ENCODE data around the gene P3R3URF.
A peak's percentile ranks its signal among the peaks of the same experiment; 100 is the strongest.

Gene P3R3URF

DNA sequence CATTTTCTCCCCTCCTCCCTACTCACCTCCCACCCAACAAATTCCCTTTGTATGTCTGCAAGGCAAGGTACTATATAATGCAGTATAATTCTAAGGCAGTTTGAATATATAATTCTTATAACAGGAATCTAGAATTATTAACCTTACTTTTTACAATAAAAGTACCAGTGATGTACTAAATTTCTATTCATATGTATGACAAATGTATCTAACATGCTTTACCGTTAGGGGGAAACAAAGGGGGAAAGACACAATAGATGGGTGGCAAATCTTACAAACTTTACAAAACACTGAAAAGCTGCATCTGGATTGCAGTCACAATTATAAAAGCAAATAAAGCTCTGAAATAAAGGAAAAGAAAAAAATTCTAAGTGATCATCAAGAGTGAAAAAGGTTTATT, 46.2 kb downstream of the P3R3URF start:
- no peaks in the 10 kb centered on the region for H3K27me3 ChIP-seq (ENCODE audit: low read depth, low read length)
- H3K27ac ChIP-seq (ENCODE audit: low read length): no peak overlapping the region
- H3K9me3 ChIP-seq (ENCODE audit: control insufficient read depth in 1 of 2, low read length in 2 of 2): no peaks in the 10 kb centered on the region
- H3K36me3 ChIP-seq (ENCODE audit: control insufficient read depth in 1 of 2, insufficient read depth in 2 of 2, low read length in 2 of 2): peaks cover 0 to 3% of the 10 kb centered on the region in 2 donors
- peaks cover 0 to 12% of the 10 kb centered on the region in 2 donors for H3K4me1 ChIP-seq (ENCODE audit: control insufficient read depth in 1 of 2, insufficient read depth in 2 of 2, low read length in 2 of 2)
- H3K4me3 ChIP-seq (ENCODE audit: low read depth in 1 of 2, low read length in 2 of 2): peak overlapping the region; percentile 87 to 91

DNA sequence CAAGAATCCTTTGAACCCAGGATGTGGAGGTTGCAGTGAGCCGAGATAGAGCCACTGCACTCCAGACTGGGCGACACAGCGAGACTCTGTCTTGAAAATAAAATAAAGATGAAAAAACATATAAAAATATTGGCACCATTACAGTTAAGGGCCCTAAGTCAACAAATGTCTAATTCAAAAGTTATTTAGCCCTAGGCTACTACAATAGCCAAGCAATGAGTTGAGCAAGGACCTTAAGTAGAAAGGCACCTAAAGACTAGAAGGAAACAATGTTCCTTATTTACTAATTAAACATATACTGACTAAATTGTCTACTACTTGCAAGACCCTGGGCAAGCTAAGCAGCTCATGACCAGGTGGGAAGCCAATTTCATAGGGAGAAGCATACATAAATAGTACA, 47.9 kb downstream of the P3R3URF start:
- no peaks in the 10 kb centered on the region for H3K9me3 ChIP-seq (ENCODE audit: control insufficient read depth in 1 of 2, low read length in 2 of 2)
- H3K4me1 ChIP-seq (ENCODE audit: control insufficient read depth in 1 of 2, insufficient read depth in 2 of 2, low read length in 2 of 2): peaks cover 0 to 8% of the 10 kb centered on the region in 2 donors
- H3K27ac ChIP-seq (ENCODE audit: low read length): no peak overlapping the region
- H3K27me3 ChIP-seq (ENCODE audit: low read depth, low read length): no peaks in the 10 kb centered on the region
- no peak overlapping the region for H3K4me3 ChIP-seq (ENCODE audit: low read depth in 1 of 2, low read length in 2 of 2)
- peaks cover 0 to 3% of the 10 kb centered on the region in 2 donors for H3K36me3 ChIP-seq (ENCODE audit: control insufficient read depth in 1 of 2, insufficient read depth in 2 of 2, low read length in 2 of 2)
